Activated T-helper 1 cell treated with anti-CD3 and anti-CD28 coated beads, Interleukin-2, amount 50 U/mL, for 16 hours (primary cell): ENCODE data around the gene BMP6.
A peak's percentile ranks its signal among the peaks of the same experiment; 100 is the strongest.

ENCODE experiments used
- DNase-seq, 2 donors: peaks; one replicate each; pipeline ENCODE4 v3.0.0-alpha.2; 2020; ENCODE audit warnings: low read depth in 1 of 2, low spot score in 1 of 2

The BMP6 gene

DNA sequence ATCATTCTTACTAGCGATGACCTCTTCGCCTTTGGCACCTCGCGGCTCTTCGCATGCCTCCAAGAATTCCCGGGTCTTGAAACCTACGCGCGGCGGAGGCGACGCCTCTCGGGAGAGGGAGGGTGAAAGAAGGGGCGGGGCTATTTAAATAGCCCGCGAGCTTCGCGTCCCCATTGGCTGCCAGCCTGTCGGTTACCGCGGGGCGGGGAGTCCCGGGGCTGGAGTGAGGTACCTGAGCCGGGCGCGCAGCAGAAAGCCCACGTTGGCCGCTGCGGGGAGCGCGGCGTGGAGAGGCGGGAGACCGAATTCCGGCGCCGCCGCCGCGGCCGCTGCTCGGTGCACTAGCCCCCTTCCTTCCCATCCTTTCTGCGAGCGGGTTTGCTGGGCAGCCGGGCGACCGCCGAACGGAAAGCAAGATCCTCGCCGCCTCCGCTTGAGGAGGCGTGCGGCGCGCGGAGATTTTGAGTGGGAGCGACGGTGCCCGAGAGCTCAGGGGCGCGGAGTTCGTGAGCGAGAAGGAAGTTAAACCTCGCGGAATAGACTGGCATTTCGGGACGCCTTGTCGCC is at the start of gene BMP6:
Gene BMP6, plus strand, starts transcription at position 251 of the 567 bp plus-strand sequence. CDS start 857 bp downstream, outside the sequence.
- peak in 1 of 2 donors; percentile 13 for DNase-seq

DNA sequence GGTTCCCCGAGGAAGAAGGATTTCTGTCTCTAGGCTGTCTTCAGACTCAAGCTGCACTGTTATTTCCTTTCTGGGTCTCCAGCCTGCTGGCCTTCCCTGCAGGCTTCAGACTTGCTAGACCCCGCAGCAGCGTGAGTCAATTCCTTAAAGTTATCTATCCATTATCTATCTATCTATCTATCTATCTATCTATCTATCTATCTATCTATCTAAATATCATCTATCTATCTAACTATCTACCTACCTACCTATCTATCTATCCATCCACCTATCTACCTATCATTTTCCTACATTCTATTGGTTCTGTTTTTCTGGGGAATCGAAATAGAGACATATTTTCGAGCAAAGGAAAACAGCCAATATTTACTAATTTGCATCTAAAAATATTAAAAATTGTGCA is 48.7 kb upstream of the BMP6 start:
- no peak for DNase-seq

DNA sequence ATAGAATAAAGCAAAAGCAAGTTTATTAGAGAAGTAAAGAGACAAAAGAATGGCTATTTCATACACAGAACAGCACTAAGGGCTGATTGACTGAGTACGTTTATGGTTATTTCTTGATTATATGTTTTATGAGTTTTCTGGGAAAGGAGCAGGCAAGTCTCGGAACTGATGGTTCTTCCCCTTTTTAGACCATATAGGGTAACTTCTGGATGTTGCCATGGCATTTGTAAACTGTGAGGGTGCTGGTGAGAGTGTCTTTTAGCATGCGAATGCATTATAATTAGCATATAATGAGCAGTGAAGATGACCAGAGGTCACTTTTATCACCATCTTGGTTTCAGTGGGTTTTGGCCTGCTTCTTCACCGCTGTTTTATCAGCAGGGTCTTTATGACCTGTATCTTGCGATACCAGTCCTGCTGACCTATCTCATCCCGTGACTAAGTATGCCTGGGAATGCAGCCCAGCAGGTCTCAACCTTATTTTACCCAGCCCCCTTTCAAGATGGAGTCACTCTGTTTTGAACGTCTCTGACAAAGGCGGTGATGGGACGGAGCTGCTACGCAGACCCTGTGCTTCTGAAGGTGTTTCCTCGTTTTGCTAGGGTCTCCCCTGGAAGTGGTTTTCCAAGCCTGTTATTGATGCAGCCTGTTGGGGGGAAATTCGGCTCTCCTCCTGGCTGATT is 45.4 kb upstream of the BMP6 start:
- no peak for DNase-seq

DNA sequence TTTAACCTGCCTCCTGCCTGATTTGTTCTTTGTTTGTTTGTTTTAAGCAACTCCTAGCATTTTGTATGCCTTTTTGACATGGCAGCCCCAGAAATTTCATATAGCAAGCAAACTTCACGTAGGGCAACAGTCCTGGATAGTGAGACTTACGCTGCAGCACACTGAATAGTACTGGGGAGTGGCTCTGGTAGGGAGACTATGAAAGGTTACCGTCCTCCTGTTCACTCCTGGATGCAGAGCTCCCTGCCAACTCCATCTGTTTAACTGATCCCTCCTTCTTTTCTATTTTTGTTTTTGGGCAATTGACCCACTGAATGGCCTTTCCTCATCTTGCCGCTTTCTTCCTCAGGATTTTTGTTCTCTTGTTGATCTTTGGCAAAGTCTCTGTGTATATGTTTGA is 44.5 kb upstream of the BMP6 start:
- DNase-seq: no peak

DNA sequence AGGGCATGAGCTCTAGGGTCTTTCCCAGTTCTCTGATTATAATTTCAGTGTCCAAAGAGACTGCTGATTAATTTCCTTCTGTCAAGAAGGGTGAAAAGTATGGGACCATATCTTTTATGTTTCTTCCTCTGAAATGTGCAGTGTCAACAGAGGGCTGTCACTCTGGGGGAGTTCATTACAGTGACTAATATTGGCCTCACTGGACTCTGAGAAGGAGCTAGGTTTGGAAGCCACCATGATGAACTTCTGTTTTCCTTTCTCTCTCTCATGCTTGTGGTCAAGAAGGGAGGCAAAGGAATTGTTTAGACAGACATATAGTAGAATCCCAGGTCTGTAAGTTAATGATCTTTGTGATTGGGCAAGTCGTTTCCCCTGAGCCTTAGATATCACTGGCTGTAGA is 41.8 kb upstream of the BMP6 start:
- DNase-seq: no peak

DNA sequence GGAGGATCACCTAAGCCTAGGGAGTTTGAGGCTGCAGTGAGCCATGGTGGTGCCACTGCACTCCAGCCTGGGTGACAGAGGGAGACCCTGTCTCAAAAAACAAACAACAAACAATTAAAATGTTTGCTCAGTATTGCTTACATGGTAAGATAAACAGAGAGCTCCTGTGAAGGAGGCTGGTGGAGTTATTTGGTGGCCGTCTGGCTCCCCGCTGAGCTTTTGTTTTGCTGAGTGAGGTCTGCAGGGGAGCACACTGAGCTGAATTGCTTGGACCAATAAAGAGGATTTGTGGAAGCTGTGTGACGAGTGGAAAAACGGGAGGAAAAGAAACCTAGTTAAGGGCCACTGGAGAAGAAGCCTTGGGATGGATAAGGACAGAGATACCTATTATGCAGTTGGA is 41.1 kb upstream of the BMP6 start:
- DNase-seq: no peak

DNA sequence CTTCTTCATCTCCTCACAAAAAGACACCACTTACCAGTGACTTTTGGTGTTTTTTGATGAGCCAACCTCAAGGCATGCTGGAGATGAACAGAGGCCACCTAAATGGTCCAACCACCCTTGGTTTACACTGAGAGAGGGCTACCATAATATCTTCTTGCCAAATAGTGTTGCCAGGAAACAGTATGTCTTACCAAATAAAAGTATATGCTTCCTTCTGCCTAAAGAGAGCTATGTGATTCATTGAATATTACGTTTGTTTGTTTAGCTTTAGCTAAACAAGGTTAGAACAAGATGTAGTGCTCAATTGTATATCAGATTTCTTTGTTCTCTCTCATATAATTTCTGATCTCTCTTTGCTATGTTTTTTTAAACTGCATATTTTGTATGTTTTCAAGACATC is 40.6 kb upstream of the BMP6 start:
- DNase-seq: no peak

DNA sequence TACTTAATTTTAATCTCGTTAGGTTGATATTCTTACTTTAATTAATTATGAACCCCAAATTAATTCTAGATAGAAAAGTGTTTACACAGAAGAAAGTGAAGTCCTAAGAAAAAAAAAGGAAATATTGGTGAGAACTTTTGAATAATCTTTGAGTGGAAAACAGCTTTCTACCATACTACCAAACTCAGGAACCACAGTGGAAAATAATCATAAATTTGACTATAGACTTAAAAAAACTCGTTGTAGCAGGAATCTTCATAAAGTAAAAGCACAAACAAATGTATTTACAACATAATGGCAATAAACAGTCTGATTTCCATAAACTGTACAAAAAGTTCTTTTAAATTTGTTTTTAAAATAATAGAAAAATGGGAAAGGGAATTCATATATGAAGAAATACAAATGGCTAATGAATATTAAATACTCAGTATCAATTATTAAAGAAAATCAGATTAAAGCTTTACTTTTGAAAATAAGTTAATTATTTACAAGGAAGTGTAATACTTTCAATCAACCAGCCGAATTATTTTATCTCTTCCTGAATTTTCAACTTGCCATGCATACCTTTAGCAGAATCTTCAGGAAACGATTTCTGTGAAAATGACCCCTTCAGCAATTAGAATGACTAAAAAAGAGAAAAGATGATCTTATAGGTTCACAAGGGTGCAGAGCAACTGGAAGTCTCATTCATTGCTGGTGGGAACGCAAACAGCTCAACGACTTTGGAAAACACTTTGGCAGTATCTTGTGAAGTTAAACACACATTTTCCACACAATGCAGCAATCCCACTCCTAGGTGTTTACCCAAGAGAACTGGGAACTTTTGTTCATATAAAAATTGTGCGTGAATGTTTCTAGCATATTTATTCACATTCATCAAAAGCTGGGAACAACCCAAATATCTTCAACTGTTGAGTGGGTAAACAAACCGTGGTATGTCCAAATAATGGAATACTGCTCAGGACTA is 38.5 kb upstream of the BMP6 start:
- no peak for DNase-seq

DNA sequence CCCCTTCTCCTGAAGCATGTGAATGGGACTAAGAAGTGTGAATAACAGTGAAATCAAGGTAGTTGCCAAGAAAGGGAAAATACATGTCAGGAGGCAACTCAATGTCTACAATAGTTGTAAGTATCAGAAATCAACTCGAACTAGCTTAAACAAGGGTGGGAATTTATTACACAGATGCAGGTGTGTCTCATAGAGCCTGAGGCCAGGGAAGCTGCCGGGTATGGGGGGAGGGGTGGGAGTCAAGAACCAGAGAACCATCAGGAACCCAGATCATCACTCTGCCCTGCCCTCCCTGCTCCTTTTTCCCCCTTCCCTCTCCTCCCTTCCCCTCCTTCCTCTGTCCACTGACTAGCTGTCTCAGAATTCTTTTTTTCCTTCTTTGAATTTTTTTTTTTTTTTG is 34.9 kb upstream of the BMP6 start:
- DNase-seq: no peak

DNA sequence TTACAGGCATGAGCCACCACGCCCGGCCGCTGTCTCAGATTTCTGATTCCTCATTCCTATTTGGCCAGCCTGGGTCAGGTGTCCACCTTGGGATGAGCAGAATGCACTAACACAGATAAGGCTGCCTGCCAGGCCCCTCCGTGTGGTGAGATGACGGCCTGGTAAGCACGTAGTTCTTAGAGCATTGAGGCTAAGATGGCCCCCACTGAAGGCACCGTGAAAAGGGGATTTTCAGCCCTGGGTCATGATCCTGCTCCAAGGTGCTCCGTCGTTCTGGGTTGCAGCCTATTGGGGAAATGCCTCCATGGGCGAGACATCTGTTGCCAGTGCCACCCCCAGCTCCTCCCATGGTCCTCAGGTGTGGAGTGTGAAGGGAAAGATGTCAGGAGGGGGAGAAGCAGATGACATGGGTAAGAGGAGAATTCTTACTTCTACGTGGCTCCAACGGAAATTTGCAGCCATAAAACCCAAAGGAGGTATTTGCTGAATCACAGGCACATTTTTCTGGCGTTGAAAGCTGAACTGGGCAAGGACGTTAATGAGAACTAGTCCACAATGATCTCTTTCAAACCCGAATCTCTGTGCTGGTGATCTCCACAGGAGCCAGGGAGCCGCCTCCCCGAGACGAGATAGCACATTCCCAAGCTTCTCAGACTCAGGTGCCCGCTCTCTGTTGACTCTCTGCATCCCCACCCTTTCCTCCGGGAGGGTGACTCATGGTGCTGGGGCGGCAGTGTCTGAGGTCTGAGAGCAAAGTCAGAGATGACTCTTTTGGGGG is 34.0 kb upstream of the BMP6 start:
- DNase-seq: no peak

DNA sequence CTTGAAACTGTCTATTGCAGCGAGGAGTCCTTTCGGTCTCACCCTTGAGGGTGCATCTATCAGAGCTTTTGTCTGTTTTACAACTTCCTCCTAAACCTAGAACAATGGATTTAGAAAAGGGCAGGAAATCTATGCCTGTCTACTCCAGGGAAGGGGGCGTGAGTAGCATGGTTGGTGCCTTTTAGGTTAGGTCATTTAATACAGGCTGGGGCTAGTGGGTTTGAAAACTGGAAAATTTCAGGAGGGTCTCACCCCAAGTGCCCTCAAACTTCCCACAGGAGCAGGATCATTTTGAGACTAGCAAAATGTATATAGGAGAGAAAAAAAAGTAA is 33.5 kb upstream of the BMP6 start:
- DNase-seq: no peak

DNA sequence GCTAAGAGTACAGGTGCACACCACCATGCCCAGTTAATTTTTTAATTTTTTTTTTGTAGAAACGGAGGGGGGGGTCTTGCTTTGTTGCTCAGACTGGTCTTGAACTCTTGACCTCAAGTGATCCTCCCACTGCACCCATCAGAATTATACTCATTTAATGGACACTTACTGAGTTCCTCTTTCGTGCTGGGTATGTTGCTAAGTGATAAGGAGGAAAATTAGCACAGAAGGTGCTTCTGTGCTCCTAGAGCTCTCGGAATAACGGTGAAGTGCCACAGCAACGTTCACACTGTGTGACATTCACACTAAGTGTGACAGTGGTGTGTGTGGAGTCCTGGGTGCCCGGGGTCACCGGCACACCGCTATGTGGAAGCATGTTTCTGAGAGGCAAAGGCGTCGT is 32.1 kb upstream of the BMP6 start:
- DNase-seq: no peak

DNA sequence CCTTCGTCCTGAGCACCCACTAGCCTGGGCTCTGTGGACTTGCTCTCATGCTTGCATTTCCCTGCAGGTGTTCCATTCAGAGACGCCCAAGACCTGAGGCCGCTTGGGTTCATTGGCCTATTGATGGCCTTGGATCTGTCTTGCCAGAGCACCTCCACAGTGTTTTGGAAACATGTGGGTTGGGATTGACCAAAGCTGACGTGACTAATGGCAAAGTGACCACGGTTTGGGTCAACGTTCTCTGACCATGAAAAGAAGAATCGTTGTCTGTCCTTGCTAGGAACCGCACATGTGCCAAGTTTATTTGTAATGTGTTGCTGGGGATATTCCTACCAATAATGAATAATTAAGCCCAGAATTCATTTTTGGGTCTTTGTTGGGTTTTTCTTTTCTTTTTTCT is 29.8 kb upstream of the BMP6 start:
- no peak for DNase-seq

DNA sequence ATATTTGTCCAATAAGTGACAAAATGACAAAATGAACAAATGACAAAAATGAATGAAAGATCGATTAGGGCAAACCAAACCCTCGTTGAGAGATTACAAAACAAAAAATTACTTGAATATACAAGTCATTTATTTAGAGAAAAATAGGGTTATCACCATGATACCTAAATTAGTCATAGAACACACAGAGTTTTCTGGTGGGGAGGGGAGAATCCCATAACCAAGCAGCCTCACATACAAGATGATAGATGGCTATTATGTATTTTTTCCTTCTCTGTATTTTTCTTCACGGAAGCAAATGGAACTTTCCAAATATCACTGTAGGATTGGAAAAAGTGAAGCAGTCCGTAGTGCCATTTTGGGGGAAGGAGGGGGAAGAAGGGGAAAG is 28.5 kb upstream of the BMP6 start:
- DNase-seq: no peak

DNA sequence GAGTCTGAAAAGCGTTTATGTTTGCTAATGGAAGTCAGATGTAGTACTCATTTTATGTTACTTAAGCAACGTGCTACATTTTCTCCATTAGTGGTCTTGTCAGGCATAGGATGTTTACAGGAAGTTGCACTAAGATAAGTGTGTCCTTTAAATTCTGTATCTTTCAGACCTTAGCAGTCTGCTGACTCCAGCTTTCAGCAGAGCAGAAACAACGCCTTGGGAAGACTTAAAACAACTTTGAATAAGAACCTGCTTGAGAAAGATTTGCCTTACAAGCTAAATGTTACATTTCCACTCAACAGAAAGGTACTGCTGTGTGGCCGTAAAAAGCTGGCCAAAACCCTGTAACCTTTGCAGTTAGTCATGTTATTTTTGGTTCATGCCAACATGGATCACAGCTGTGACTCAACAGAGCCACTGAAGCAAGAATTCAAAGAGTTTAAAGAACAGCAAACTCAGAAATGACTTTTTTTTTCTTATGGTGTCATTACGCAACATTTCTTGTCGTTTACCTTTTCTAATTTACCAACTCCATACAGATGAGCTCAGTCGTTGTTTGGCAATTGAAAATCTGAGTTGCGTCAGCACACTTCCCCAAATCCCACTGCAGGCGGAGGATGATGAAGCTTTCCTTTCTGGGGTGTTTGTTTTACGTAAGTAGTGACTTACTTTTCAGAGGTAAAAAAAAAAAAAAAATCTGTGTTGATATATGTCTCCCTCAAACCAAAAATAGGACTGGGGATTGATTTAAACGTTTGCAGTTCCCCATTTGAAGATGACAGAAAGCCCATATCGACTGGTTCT is 27.9 kb upstream of the BMP6 start:
- DNase-seq: no peak

DNA sequence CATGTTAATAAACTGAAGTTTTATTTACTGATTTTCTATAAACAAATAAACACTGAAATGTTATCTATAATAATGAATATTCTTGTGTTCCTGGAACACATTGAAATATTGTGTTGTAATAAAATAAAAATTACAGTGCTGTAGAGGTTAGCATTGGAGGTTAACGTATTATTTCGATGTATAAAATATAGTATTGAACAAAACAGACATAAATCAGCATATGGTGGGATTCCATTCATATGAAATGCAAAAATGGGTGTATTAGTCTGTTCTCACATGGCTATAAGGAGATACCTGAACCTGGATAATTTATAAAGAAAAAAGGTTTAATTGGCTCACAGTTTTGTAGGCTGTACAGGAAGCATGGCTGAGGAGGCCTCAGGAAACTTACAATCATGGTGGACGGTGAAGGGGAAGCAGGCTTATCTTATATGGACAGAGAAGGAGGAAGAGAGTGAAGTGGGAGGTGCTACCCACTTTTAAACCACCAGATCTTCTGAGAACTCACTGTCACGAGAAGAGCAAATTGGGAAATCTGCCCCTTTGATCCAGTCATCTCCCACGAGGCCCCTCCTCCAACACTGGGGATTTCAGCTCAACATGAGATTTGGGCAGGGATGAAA is 24.6 kb upstream of the BMP6 start:
- DNase-seq: no peak

DNA sequence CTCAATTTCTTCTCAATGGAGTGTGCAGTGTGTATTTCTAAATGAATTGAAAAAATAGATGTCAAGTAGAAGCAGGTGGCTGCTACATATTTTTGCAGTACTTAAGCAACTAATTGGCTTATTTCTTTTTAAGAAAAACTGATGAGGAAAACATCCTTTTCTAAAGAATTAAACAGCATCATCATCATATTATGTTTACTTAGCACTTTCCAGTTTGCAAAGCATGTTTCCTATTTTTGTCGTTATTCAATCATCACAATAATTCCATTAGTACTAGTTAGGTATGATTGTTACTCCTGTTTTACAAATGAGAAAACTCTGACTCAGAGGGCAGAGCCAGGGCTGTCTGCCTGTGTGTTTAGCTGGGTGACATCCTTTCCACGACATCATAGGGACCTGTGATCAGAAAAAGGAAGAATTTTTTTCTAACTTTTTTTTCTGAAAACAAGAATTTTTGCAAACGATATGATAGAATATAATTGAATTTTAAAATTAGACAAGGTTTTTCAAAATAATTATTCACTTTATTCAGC is 22.7 kb upstream of the BMP6 start:
- DNase-seq: no peak

DNA sequence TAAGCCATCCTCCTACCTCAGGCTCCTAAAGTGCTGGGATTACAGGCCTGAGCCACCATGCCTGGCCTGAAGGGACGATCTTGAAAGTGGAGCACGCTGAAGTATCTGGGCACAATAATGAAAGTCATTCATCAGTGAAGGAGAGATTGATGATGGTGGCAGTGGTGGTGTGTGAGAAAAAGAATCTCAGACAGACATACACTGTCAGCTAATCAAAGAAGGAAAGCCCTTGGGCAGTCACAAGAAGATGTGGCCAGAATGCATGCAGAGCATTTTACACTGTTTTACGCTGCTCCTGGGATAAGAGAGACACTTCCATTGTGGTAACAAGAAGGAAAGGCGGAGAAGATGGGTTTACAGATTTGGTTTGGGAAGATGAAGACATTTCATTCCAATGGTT is 20.4 kb upstream of the BMP6 start:
- DNase-seq: no peak

DNA sequence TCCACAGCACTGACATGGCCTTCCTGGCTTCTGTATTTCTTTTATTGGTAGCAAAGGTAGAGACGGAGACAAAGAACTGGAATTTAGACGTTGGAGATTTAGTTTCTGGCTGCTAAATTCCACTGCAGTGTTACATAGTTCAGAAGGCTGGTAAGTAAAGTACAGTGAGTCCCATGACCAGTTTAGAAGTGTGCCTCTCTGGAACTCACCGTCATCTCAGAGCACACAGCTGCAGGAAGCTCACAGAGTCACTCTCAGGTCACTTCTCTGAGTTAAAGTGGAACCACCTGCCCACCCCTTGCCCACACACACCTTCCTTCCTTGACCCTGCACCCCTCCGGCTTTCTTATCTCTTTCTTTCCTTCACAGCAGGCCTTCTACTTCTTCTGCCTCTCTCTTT is 19.6 kb upstream of the BMP6 start:
- DNase-seq: no peak

DNA sequence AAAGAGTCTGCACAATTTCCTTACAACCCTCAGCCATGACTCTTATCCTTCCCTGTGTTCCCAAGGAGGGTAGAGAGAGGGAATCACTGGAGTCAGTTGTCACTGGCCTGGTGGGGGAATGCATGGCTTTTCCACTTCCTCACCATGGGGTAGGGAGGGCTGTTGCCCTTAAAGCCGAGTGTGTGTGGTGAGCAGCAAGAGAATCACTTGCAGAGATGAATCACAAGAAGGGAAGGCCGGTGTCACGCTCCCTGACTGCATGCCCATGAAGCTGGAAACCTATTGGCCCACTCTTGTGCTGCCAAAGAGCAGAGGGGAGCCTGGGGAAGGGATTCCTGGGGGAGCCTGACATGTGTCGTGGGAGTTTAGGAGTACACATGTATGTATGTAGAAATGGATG is 18.1 kb upstream of the BMP6 start:
- no peak for DNase-seq
